Upper lobe of left lung (tissue), 6 donors: ENCODE results near the gene ATP9B. TPM values are rescaled to one million over a fixed set of nuclear protein-coding genes. Genes with fewer than 3 reads are reported as not detected.
A peak's percentile ranks its signal among the peaks of the same experiment; 100 is the strongest.

ENCODE experiments used
- ATAC-seq, 2 donors: fragments of 200-7000 bp; cut with Tn5 transposase; one replicate each; pipeline ENCODE4 v1.9.1; 2022; ENCODE audit warnings: mild to moderate bottlenecking in 2 of 2, moderate library complexity in 2 of 2; ENCODE audit not compliant: low FRiP score in 2 of 2
- DNase-seq, 2 donors: peaks; one replicate each; pipeline ENCODE4 v3.0.0-alpha.2; 2019 to 2020
- H3K27ac ChIP-seq, 4 donors: fragments of 200-600 bp; sonication (generic); one replicate each; pipeline ENCODE4 v1.5.1; 2016 to 2019
- H3K27me3 ChIP-seq, 4 donors: fragments of 200-600 bp; sonication (generic); one replicate each; pipeline ENCODE4 v1.5.1; 2017 to 2019
- H3K36me3 ChIP-seq, 4 donors: fragments of 200-600 bp; sonication (generic); one replicate each; pipeline ENCODE4 v1.5.1; 2016 to 2019
- H3K4me1 ChIP-seq, 4 donors: fragments of 200-600 bp; sonication (generic); one replicate each; pipeline ENCODE4 v1.5.1; 2018 to 2019
- H3K4me3 ChIP-seq, 4 donors: fragments of 200-600 bp; sonication (generic); one replicate each; pipeline ENCODE4 v1.5.1; 2017 to 2019; ENCODE audit warnings: mild to moderate bottlenecking in 2 of 4, moderate library complexity in 1 of 4
- H3K9me3 ChIP-seq, 4 donors: fragments of 200-600 bp; sonication (generic); one replicate each; pipeline ENCODE4 v1.5.1; 2018 to 2019
- CTCF ChIP-seq, 6 experiments: fragments of 450-650 bp in 4 of 6; fragments of 200-600 bp in 2 of 6; sonication (generic) in 2 of 6; IDR thresholded peaks; one replicate each; pipeline ENCODE4 v1.5.1; 2016 to 2019; ENCODE audit warnings: antibody characterized with exemption in 6 of 6
- EP300 ChIP-seq, 4 donors: sonication (generic); formaldehyde crosslinking; IDR thresholded peaks; one replicate each; pipeline ENCODE4 v1.5.1; 2017; ENCODE audit warnings: antibody characterized with exemption in 4 of 4, control low read depth in 2 of 4
- POLR2A ChIP-seq, 4 donors: fragments of 450-650 bp; IDR thresholded peaks; one replicate each; pipeline ENCODE4 v1.5.1; 2016 to 2017; ENCODE audit warnings: antibody characterized with exemption in 4 of 4, mild to moderate bottlenecking in 2 of 4
- POLR2AphosphoS5 ChIP-seq, 2 donors: sonication (generic); formaldehyde crosslinking; IDR thresholded peaks; one replicate each; pipeline ENCODE4 v1.5.1; 2017; ENCODE audit warnings: antibody characterized with exemption in 2 of 2
- WGBS, 2 donors: methylation state at CpG; one replicate each; pipeline ENCODE4 v1.1.5; 2017 to 2018; 5-methylcytosine and 5-hydroxymethylcytosine counted together
- total RNA-seq, 6 donors: library from RNA; depleted of rRNA in 4 of 6; stranded (reverse); fragments of >200 nt in 4 of 6; gene quantifications; one replicate each; pipeline versions ENCODE4 v1.1.0 to v1.2.1, GENCODE V29; 2016 to 2021
- donor health status: DM: no; HTN: no; CAD: no; lungs with moderate emphysema.
- donor health status: DM: no; HTN: yes; CAD: no; lungs with severe emphysema.

ATP9B gene
- total RNA-seq, 6 donors from 2014 or later: 29.8 to 124 (median 49.2) TPM

- Histone ChIP-seq H3K4me3 (peak overlapping the region in 1 of 4 donors; percentile 10), H3K27ac (peak overlapping the region in 1 of 4 donors; percentile 19), H3K4me1 (peaks cover 0 to 5% (median 2%) of the 10 kb centered on the region in 4 donors), H3K9me3 (no peaks in the 10 kb centered on the region), H3K27me3 (no peaks in the 10 kb centered on the region), H3K36me3 (peaks cover 20 to 60% (median 43%) of the 10 kb centered on the region in 4 donors)
- no peak for TF ChIP-seq EP300 (IDR thresholded peaks at IDR 0.05)
- no peak for TF ChIP-seq POLR2A (IDR thresholded peaks at IDR 0.05)
- no peak for TF ChIP-seq POLR2AphosphoS5 (IDR thresholded peaks at IDR 0.05)
- no peak for TF ChIP-seq CTCF (IDR thresholded peaks at IDR 0.05)
- ATAC-seq (peak; percentile 23 to 82), DNase-seq (no peak)
- 74 to 79% methylated on average over 17 of the region's 17 CpGs for WGBS, 2 donors
Observed at GRCh38 chr18:79343567-79344207, 274.5 kb downstream of the ATP9B start.

GRCh38 chr18:79344208-79344581 lies 275.0 kb downstream of the ATP9B start:
- ATAC-seq: peak in 1 of 2 donors; percentile 11
- TF ChIP-seq POLR2A (IDR thresholded peaks at IDR 0.05) (no peak), CTCF (IDR thresholded peaks at IDR 0.05) (no peak), EP300 (IDR thresholded peaks at IDR 0.05) (no peak), POLR2AphosphoS5 (IDR thresholded peaks at IDR 0.05) (no peak)

GRCh38 chr18:79345366-79345765 lies 276.2 kb downstream of the ATP9B start:
- Histone ChIP-seq H3K27me3 (no peaks in the 10 kb centered on the region), H3K36me3 (peaks cover 20 to 71% (median 56%) of the 10 kb centered on the region in 4 donors), H3K4me1 (peaks cover 0 to 5% (median 2%) of the 10 kb centered on the region in 4 donors), H3K27ac (no peak overlapping the region), H3K4me3 (no peak overlapping the region), H3K9me3 (no peaks in the 10 kb centered on the region)
- ATAC-seq (no peak), DNase-seq (no peak)
- WGBS, 2 donors: 96 to 98% methylated on average over 11 of the region's 11 CpGs
- TF ChIP-seq CTCF (IDR thresholded peaks at IDR 0.05) (no peak), EP300 (IDR thresholded peaks at IDR 0.05) (no peak), POLR2A (IDR thresholded peaks at IDR 0.05) (no peak), POLR2AphosphoS5 (IDR thresholded peaks at IDR 0.05) (no peak)

More at GRCh38 chr18:79344208-79344581, 275.0 kb downstream of the ATP9B start:
- 44 to 79% methylated on average over 2 of the region's 2 CpGs for WGBS, 2 donors
- peaks cover 0 to 5% (median 2%) of the 10 kb centered on the region in 4 donors for H3K4me1 ChIP-seq
- no peaks in the 10 kb centered on the region for H3K9me3 ChIP-seq
- peak overlapping the region in 1 of 4 donors; percentile 19 for H3K27ac ChIP-seq
- H3K4me3 ChIP-seq: no peak overlapping the region
- peaks cover 20 to 60% (median 47%) of the 10 kb centered on the region in 4 donors for H3K36me3 ChIP-seq
- no peak for DNase-seq
- H3K27me3 ChIP-seq: no peaks in the 10 kb centered on the region

- ATAC-seq: peak in 1 of 2 donors; percentile 34
Observed at GRCh38 chr18:79345981-79346380, 276.8 kb downstream of the ATP9B start.

More at GRCh38 chr18:79345981-79346380, 276.8 kb downstream of the ATP9B start:
- DNase-seq: no peak
- Histone ChIP-seq H3K36me3 (peaks cover 20 to 71% (median 56%) of the 10 kb centered on the region in 4 donors), H3K4me1 (peaks cover 0 to 5% (median 2%) of the 10 kb centered on the region in 4 donors), H3K9me3 (no peaks in the 10 kb centered on the region), H3K27me3 (no peaks in the 10 kb centered on the region), H3K27ac (no peak overlapping the region), H3K4me3 (no peak overlapping the region)
- WGBS, 2 donors: 97 to 98% methylated on average over 25 to 26 of the region's 26 CpGs
- no peak for TF ChIP-seq POLR2A (IDR thresholded peaks at IDR 0.05)
- no peak for TF ChIP-seq POLR2AphosphoS5 (IDR thresholded peaks at IDR 0.05)
- no peak for TF ChIP-seq EP300 (IDR thresholded peaks at IDR 0.05)
- no peak for TF ChIP-seq CTCF (IDR thresholded peaks at IDR 0.05)
